ENCODE measurements around the gene FAM20A.

The FAM20A gene

DNA sequence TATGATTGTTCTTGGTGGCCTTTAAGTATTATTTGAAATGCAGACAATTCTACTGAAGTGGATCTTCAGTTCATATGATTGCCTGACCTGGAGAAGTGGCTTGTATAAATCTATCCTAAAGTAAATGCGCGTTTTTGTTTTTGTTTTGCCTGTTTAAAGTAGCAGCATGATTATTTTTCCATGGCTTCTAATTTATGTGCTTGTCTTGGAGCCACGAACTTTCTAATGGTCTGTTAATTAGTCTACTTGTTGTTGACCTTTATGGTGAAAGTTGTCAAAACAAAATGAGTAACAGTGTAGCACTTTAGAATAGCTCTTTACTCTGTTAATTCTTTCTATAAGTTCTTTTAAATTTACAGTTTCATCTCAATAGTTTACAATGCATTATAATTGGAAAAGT lies 87.2 kb downstream of the FAM20A start:
- H3K4me3 ChIP-seq (ENCODE audit: low read depth, low read length): peak overlapping the region; percentile 87
- TF ChIP-seq CTCF (IDR thresholded peaks at IDR 0.05; ENCODE audit: low read depth, low read length): no peak
- no peak for DNase-seq (ENCODE audit: low read depth, low spot score)
- in situ Hi-C loops (cut with HindIII; ENCODE audit: low sequenced_read_pairs): no loop called here

DNA sequence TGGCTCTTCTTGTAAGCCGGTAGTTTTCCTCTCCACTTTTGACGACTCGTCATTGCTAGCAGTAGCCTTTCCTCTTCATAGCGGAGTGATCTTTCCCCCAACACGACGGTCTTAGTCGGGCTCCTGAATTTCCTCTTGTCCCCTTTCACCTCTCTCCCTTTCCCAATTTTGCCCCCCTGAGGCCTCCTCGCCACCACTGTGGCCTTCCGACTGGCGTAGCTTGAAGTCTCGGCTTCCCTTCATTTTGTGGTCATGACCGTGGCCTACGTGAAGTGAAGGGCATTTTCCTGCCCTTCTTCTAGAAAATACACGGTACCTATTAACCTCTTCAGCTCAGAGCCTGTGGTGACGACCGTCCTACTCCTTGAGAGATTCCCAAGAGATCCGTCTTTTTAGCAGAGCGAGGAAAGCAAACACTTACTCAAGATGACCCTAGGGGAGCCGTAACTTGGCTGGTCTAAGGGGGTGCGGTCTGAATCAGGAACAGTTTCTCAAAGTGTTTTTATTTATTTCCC lies 88.2 kb downstream of the FAM20A start:
- no peak for TF ChIP-seq CTCF (IDR thresholded peaks at IDR 0.05; ENCODE audit: low read depth, low read length)
- H3K4me3 ChIP-seq (ENCODE audit: low read depth, low read length): peak overlapping the region; percentile 87
- DNase-seq (ENCODE audit: low read depth, low spot score): peak; percentile 55
- in situ Hi-C loops (cut with HindIII; ENCODE audit: low sequenced_read_pairs): no loop called here

DNA sequence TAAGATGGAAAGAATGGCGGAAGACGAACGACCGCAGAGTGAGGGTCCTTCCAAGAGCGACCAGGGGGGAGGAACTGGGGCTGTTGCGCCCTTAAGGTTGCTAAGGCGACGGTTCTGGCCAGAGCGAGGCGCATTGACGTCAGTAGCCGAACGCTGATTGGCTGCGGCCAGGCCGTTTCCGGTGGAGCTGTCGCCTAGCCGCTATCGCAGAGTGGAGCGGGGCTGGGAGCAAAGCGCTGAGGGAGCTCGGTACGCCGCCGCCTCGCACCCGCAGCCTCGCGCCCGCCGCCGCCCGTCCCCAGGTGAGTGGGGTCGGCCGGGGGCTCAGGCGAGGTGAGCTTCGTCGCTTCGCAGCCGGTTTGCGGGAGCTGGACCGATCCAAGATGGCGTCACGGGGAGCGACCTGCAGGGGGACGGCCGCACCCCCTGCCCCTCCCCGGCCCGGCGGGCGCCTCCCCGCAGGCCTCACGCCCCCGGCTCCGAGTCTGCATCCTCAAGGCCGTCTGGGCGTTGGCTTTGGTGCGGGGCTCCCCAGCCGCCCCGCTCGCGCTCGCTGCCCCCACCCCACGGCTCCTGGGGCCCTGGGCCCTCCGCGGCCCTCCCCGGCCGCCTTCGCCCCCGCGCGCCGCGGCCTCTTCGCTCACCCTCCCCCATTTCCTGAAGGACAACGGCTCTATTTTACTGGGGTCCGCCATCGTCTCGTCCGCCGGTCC lies 88.8 kb downstream of the FAM20A start, which contains the start of gene PRKAR1A:
TSS of gene PRKAR1A (plus strand) at position 184 of the 713 bp plus-strand sequence. CDS start 2,970 bp downstream, outside the sequence.
- in situ Hi-C loops (cut with HindIII; ENCODE audit: low sequenced_read_pairs): no loop called here
- DNase-seq (ENCODE audit: low read depth, low spot score): peak; percentile 95
- H3K4me3 ChIP-seq (ENCODE audit: low read depth, low read length): peak within 1 kb of the TSS; percentile 87
- no peak for TF ChIP-seq CTCF (IDR thresholded peaks at IDR 0.05; ENCODE audit: low read depth, low read length)

GRCh38 chr17:68511671-68512246 lies 89.4 kb downstream of the FAM20A start:
- DNase-seq (ENCODE audit: low read depth, low spot score): peak; percentile 77
- TF ChIP-seq CTCF (IDR thresholded peaks at IDR 0.05; ENCODE audit: low read depth, low read length): no peak
- peak overlapping the region; percentile 87 for H3K4me3 ChIP-seq (ENCODE audit: low read depth, low read length)
- in situ Hi-C loops (cut with HindIII; ENCODE audit: low sequenced_read_pairs): no loop called here

GRCh38 chr17:68511254-68511670 lies 89.9 kb downstream of the FAM20A start:
- TF ChIP-seq CTCF (IDR thresholded peaks at IDR 0.05; ENCODE audit: low read depth, low read length): no peak
- DNase-seq (ENCODE audit: low read depth, low spot score): peak; percentile 58
- in situ Hi-C loops (cut with HindIII; ENCODE audit: low sequenced_read_pairs): no loop called here
- peak overlapping the region; percentile 87 for H3K4me3 ChIP-seq (ENCODE audit: low read depth, low read length)

DNA sequence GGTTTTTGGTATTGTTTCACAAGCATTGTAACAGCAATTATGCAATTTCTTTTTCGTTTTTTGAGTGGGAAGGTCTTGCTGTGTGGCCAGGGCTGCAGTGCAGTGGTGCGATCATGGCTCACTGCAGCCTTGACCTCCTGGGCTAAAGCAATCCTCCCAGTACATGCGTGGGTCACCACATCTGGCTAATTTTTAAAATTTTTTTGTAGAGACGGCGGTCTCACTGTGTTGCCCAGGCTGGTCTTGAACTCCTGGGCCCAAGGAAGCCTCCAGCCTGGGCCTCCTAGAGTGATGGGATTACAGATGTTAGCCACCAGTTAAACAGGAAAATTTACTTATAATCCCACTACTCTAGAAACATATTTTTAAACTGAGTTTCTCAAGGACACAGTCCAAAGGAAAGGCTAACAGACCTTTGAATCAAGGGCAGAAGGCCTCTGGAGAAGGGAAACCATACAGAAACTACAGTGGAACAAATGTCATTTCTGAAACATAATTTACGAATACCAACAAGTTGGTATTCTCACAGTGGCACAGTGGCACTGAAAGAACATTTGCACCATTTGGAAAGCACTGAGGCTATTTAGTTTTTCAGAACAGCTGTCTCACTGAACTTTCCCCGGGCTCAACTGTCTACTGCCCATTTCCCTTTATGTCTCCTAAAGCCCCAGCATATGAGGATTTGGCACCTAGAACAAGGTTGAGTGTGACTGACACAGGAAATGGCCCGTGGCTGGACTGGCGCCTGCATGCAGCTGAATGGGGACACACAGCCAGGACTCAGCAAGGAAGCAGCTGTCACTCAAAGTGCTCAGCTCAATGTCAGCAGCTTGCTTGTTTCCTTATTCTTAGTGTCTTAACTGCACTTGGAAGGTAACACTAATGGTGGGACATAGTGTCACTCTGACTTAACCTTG lies 91.8 kb downstream of the FAM20A start:
- in situ Hi-C loops (cut with HindIII; ENCODE audit: low sequenced_read_pairs): no loop called here
- no peak for DNase-seq (ENCODE audit: low read depth, low spot score)
- no peak for TF ChIP-seq CTCF (IDR thresholded peaks at IDR 0.05; ENCODE audit: low read depth, low read length)
- H3K4me3 ChIP-seq (ENCODE audit: low read depth, low read length): no peak overlapping the region

All from astrocyte of the spinal cord (primary cell).